HUDEP-2 (cell line): ENCODE results near the gene EHD2.
A peak's percentile ranks its signal among the peaks of the same experiment; 100 is the strongest.
"Not testable (repeated sequence)": the region's sequence is repeated elsewhere in the genome, so short reads cannot be mapped to it uniquely, and the experiment has no call there.

Experiments
- DNase-seq, 76 experiments: peaks; one replicate each; lab custom pipeline; 2025; ENCODE audit not compliant: unreplicated experiment in 76 of 76; lab: John Stamatoyannopoulos, UW

The EHD2 gene

GRCh38 chr19:47745010-47745901 is 32.0 kb downstream of the EHD2 start, which contains the start of gene NOP53:
Gene NOP53, plus strand, starts transcription at chr19:47745546. Its CDS starts 14 bp downstream, at chr19:47745560.
- peak; percentile 72 to 100 (median 97) for DNase-seq

GRCh38 chr19:47746129-47746528 is 32.9 kb downstream of the EHD2 start:
- not testable (repeated sequence) for DNase-seq

GRCh38 chr19:47749326-47749725 is 36.1 kb downstream of the EHD2 start:
- DNase-seq, result no peak

GRCh38 chr19:47750752-47751151 is 37.5 kb downstream of the EHD2 start:
- DNase-seq, result no peak

GRCh38 chr19:47752440-47753211 is 39.4 kb downstream of the EHD2 start:
- no peak for DNase-seq

GRCh38 chr19:47754206-47755064 is 41.2 kb downstream of the EHD2 start:
- no peak for DNase-seq

- DNase-seq, result no peak
Observed at GRCh38 chr19:47755065-47755761, 42.0 kb downstream of the EHD2 start.

- no peak for DNase-seq
Observed at GRCh38 chr19:47755762-47756626, 42.8 kb downstream of the EHD2 start.

GRCh38 chr19:47756627-47756929 is 43.4 kb downstream of the EHD2 start:
- no peak for DNase-seq

- no peak for DNase-seq
Observed at GRCh38 chr19:47756953-47757608, 43.9 kb downstream of the EHD2 start.

- DNase-seq, result no peak
Observed at GRCh38 chr19:47757617-47758442, 44.6 kb downstream of the EHD2 start.

GRCh38 chr19:47758443-47758804 is 45.2 kb downstream of the EHD2 start:
- DNase-seq, result no peak

GRCh38 chr19:47760632-47760999 is 47.4 kb downstream of the EHD2 start:
- DNase-seq, result no peak

GRCh38 chr19:47761566-47761965 is 48.3 kb downstream of the EHD2 start:
- no peak for DNase-seq

GRCh38 chr19:47762151-47762550 is 48.9 kb downstream of the EHD2 start:
- DNase-seq, result no peak

- no peak for DNase-seq
Observed at GRCh38 chr19:47762615-47763308, 49.5 kb downstream of the EHD2 start.

GRCh38 chr19:47764705-47765104 is 51.5 kb downstream of the EHD2 start:
- DNase-seq, result not testable (repeated sequence)
